H9 (cell line): Measurements from ENCODE around the gene MFSD12. TPM values are rescaled to one million over a fixed set of nuclear protein-coding genes. Genes with fewer than 3 reads are reported as not detected.

ENCODE experiments used
- DNase-seq: peaks from one replicate; pipeline ENCODE4 v3.0.0-alpha.2; 2017
- H2AFZ ChIP-seq: one replicate; pipeline ENCODE4 v1.6.1; 2013; ENCODE audit warnings: mild to moderate bottlenecking, low read length, control low read depth, moderate library complexity
- H2AK5ac ChIP-seq: 2 replicates; pipeline ENCODE4 v1.6.1; 2013; ENCODE audit warnings: low read length, control low read depth, mixed read lengths; ENCODE audit not compliant: insufficient read length
- H2BK120ac ChIP-seq: one replicate; pipeline ENCODE4 v1.6.1; 2013; ENCODE audit warnings: low read depth, mild to moderate bottlenecking, low read length, control low read depth, inconsistent platforms; ENCODE audit not compliant: poor library complexity, severe bottlenecking
- H2BK12ac ChIP-seq: 2 replicates; pipeline ENCODE4 v1.6.1; 2013; ENCODE audit warnings: low read length, control low read depth, mixed read lengths, low read depth; ENCODE audit not compliant: insufficient read length
- H2BK15ac ChIP-seq: 2 replicates; pipeline ENCODE4 v1.6.1; 2013; ENCODE audit warnings: low read depth, low read length, control low read depth
- H2BK20ac ChIP-seq: one replicate; pipeline ENCODE4 v1.6.1; 2013; ENCODE audit warnings: low read depth, mild to moderate bottlenecking, low read length, control low read depth, inconsistent platforms; ENCODE audit not compliant: poor library complexity, severe bottlenecking
- H2BK5ac ChIP-seq: 2 replicates; pipeline ENCODE4 v1.6.1; 2013; ENCODE audit warnings: low read length, control low read depth, mixed read lengths; ENCODE audit not compliant: insufficient read length
- H3K14ac ChIP-seq: 2 replicates; pipeline ENCODE4 v1.6.1; 2013; ENCODE audit warnings: low read length, control low read depth; ENCODE audit not compliant: insufficient read depth
- H3K18ac ChIP-seq: 2 replicates; pipeline ENCODE4 v1.6.1; 2013; ENCODE audit warnings: low read depth, mild to moderate bottlenecking, mixed read lengths, low read length, control low read depth; ENCODE audit not compliant: insufficient read length
- H3K23ac ChIP-seq: 2 replicates; pipeline ENCODE4 v1.6.1; 2013; ENCODE audit warnings: low read length, control low read depth, mixed read lengths, low read depth; ENCODE audit not compliant: insufficient read length
- H3K23me2 ChIP-seq: 2 replicates; pipeline ENCODE4 v1.6.1; 2013; ENCODE audit warnings: low read depth, mild to moderate bottlenecking, mixed read lengths, low read length, control low read depth; ENCODE audit not compliant: insufficient read length, poor library complexity, severe bottlenecking
- H3K27ac ChIP-seq: 2 replicates; pipeline ENCODE4 v1.5.1; 2013; ENCODE audit warnings: low read length, control low read depth, mixed read lengths, low read depth; ENCODE audit not compliant: insufficient read length
- H3K27me3 ChIP-seq: 2 replicates; pipeline ENCODE4 v1.6.1; 2013; ENCODE audit warnings: low read length, control low read depth, inconsistent platforms; ENCODE audit not compliant: insufficient read depth
- H3K4ac ChIP-seq: 2 replicates; pipeline ENCODE4 v1.6.1; 2013; ENCODE audit warnings: low read depth, mild to moderate bottlenecking, control low read depth, inconsistent platforms, low read length, moderate library complexity
- H3K4me1 ChIP-seq: 2 replicates; pipeline ENCODE4 v1.6.1; 2013; ENCODE audit warnings: low read length, control low read depth, inconsistent platforms; ENCODE audit not compliant: insufficient read depth
- H3K4me2 ChIP-seq: 2 replicates; pipeline ENCODE4 v1.6.1; 2013; ENCODE audit warnings: low read length, control low read depth, mixed read lengths; ENCODE audit not compliant: insufficient read length, insufficient read depth
- H3K56ac ChIP-seq: 2 replicates; pipeline ENCODE4 v1.6.1; 2013; ENCODE audit warnings: low read depth, mild to moderate bottlenecking, mixed read lengths, low read length, control low read depth; ENCODE audit not compliant: insufficient read length
- H3K79me1 ChIP-seq: 2 replicates; pipeline ENCODE4 v1.6.1; 2013; ENCODE audit warnings: low read depth, mild to moderate bottlenecking, moderate library complexity, low read length, control low read depth, inconsistent platforms; ENCODE audit not compliant: insufficient read depth, poor library complexity, severe bottlenecking
- H3K79me2 ChIP-seq: 2 replicates; pipeline ENCODE4 v1.6.1; 2013; ENCODE audit warnings: low read length, control low read depth, inconsistent platforms; ENCODE audit not compliant: insufficient read depth
- H3K9ac ChIP-seq: 2 replicates; pipeline ENCODE4 v1.6.1; 2013; ENCODE audit warnings: low read length, control low read depth, mixed read lengths; ENCODE audit not compliant: insufficient read length; ENCODE audit errors: extremely low read depth
- H3K9me3 ChIP-seq: one replicate; pipeline ENCODE4 v1.6.1; 2013; ENCODE audit warnings: low read depth, low read length, inconsistent platforms; ENCODE audit not compliant: control insufficient read depth
- H3T11ph ChIP-seq: one replicate; pipeline ENCODE4 v1.6.1; 2013; ENCODE audit warnings: mild to moderate bottlenecking, low read length, control low read depth, inconsistent platforms
- H4K20me1 ChIP-seq: one replicate; pipeline ENCODE4 v1.6.1; 2013; ENCODE audit not compliant: control insufficient read depth, insufficient read length, insufficient read depth
- H4K5ac ChIP-seq: 2 replicates; pipeline ENCODE4 v1.6.1; 2013; ENCODE audit warnings: low read depth, mild to moderate bottlenecking, mixed read lengths, low read length, control low read depth; ENCODE audit not compliant: insufficient read length
- H4K8ac ChIP-seq: replicated peaks from 2 replicates; pipeline ENCODE4 v1.6.1; 2013; ENCODE audit warnings: low read length, control low read depth, mixed read lengths, low read depth; ENCODE audit not compliant: insufficient read length
- H4K91ac ChIP-seq: 2 replicates; pipeline ENCODE4 v1.6.1; 2013; ENCODE audit warnings: low read depth, mild to moderate bottlenecking, moderate library complexity, mixed read lengths, low read length, control low read depth; ENCODE audit not compliant: insufficient read length
- H3K27ac Mint-ChIP-seq, 3 experiments: 2 replicates in 2 of 3; 3 replicates in 1 of 3; pipeline ENCODE4 v1.8.0; 2020 to 2021; ENCODE audit warnings: mixed read lengths in 3 of 3, mild to moderate bottlenecking in 1 of 3, moderate library complexity in 1 of 3
- H3K27me3 Mint-ChIP-seq: 2 replicates; pipeline ENCODE4 v1.8.0; 2021; ENCODE audit warnings: low read depth, mild to moderate bottlenecking, moderate library complexity, mixed read lengths
- H3K36me3 Mint-ChIP-seq, 3 experiments: 2 replicates in 2 of 3; 3 replicates in 1 of 3; pipeline ENCODE4 v1.8.0; 2020 to 2021; ENCODE audit warnings: low read depth in 3 of 3, mixed read lengths in 3 of 3; ENCODE audit not compliant: insufficient read depth in 1 of 3
- H3K4me1 Mint-ChIP-seq, 2 experiments: 2 replicates each; pipeline ENCODE4 v1.8.0; 2020; ENCODE audit warnings: mixed read lengths in 2 of 2
- H3K4me3 Mint-ChIP-seq, 2 experiments: 2 replicates in 1 of 2; 3 replicates in 1 of 2; pipeline ENCODE4 v1.8.0; 2020 to 2021; ENCODE audit warnings: mild to moderate bottlenecking in 2 of 2, mixed read lengths in 2 of 2, moderate library complexity in 1 of 2
- H3K9me3 Mint-ChIP-seq, 2 experiments: 2 replicates in 1 of 2; 3 replicates in 1 of 2; pipeline ENCODE4 v1.8.0; 2020; ENCODE audit warnings: mild to moderate bottlenecking in 2 of 2, mixed read lengths in 2 of 2, moderate library complexity in 1 of 2
- WGBS: extraction: QIAGEN DNeasy Blood & Tissue Kit; methylation state at CpG from one replicate; pipeline ENCODE4 v1.1.7; 2013; ENCODE audit warnings: missing lambda C conversion rate, low lambda C conversion rate, mixed read lengths; ENCODE audit not compliant: insufficient read length; ENCODE audit errors: extremely low coverage; 5-methylcytosine and 5-hydroxymethylcytosine counted together
- total RNA-seq: library from RNA; stranded (reverse); gene quantifications from 2 replicates; pipeline ENCODE4 v1.2.1, GENCODE V29; 2021
- TF ChIP-seq, protein P1 (sequence below): fragments of 200-600 bp; sonication (generic); conservative IDR thresholded peaks from 3 replicates; pipeline ENCODE4 v1.8.0; 2021; ENCODE audit warnings: antibody characterized with exemption, mild to moderate bottlenecking

The MFSD12 gene
- total RNA-seq, 1 experiment from 2014 or later, result 58.8 TPM

DNA sequence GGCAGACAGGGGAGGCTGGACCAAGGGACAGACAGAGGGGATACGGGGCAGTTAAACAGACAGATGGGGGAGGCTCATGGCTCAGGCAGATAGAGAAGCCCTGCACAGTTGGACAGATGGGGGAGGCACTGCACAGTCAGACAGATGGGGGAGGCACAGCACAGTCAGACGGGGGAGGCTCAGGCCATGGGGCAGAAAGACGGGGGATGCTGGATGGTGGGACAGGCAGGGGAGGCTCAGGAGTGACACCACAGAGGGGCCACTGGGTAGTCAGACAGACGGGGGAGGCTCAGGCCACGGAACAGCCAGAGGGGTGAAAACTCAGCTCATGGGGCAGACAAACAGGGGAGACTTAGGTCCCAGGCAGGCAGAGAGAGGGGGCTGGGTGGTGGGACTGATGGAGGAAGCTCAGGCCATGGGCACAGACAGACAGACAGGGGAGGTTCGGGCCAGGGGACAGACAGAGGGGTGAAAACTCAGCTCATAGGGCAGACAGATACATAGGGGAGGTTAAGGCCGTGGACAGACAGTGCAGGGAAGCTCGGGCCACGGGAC is 886 bp downstream of the MFSD12 start:
- peaks cover 3% of the 10 kb centered on the region for H4K20me1 ChIP-seq
- H3K27ac ChIP-seq, result no peak overlapping the region
- H2BK12ac ChIP-seq, result no peak overlapping the region
- H3K79me1 ChIP-seq, result no peaks in the 10 kb centered on the region
- no peak for DNase-seq
- no peaks in the 10 kb centered on the region; the same call in 1 of the 2 replicates for H3K27me3 ChIP-seq
- no peak overlapping the region for H4K5ac ChIP-seq
- no CpG with 5 or more reads among the region's 9 CpGs for WGBS
- TF ChIP-seq, protein P1, sequence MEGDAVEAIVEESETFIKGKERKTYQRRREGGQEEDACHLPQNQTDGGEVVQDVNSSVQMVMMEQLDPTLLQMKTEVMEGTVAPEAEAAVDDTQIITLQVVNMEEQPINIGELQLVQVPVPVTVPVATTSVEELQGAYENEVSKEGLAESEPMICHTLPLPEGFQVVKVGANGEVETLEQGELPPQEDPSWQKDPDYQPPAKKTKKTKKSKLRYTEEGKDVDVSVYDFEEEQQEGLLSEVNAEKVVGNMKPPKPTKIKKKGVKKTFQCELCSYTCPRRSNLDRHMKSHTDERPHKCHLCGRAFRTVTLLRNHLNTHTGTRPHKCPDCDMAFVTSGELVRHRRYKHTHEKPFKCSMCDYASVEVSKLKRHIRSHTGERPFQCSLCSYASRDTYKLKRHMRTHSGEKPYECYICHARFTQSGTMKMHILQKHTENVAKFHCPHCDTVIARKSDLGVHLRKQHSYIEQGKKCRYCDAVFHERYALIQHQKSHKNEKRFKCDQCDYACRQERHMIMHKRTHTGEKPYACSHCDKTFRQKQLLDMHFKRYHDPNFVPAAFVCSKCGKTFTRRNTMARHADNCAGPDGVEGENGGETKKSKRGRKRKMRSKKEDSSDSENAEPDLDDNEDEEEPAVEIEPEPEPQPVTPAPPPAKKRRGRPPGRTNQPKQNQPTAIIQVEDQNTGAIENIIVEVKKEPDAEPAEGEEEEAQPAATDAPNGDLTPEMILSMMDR, result no peak
- H2BK120ac ChIP-seq, result no peak overlapping the region
- H3K27me3 Mint-ChIP-seq, result peaks cover 34% of the 10 kb centered on the region
- H2AFZ ChIP-seq, result no peak overlapping the region
- no peak overlapping the region for H3K18ac ChIP-seq
- H4K91ac ChIP-seq, result no peak overlapping the region
- H3K4me2 ChIP-seq, result peak overlapping the region; percentile 43
- no peak overlapping the region for H3K9ac ChIP-seq
- H3K36me3 Mint-ChIP-seq, result 0 out of 7 replicates have a peak, but pooled peaks cover 0 to 5% (median 0%) of the 10 kb centered on the region in 3 experiments
- no peaks in the 10 kb centered on the region for H3K9me3 Mint-ChIP-seq
- H3K27ac Mint-ChIP-seq, result no peak overlapping the region
- H3K23ac ChIP-seq, result no peak overlapping the region
- H3K4me1 ChIP-seq, result no peaks in the 10 kb centered on the region
- no peak overlapping the region for H2BK20ac ChIP-seq
- no peak overlapping the region for H4K8ac ChIP-seq
- H3K79me2 ChIP-seq, result no peaks in the 10 kb centered on the region
- no peak overlapping the region for H2AK5ac ChIP-seq
- no peak overlapping the region for H3T11ph ChIP-seq
- peaks cover 8% of the 10 kb centered on the region for H3K23me2 ChIP-seq
- H2BK5ac ChIP-seq, result no peak overlapping the region
- peak overlapping the region; percentile 86 to 97 for H3K4me3 Mint-ChIP-seq
- H3K14ac ChIP-seq, result no peak overlapping the region
- no peak overlapping the region for H3K56ac ChIP-seq
- H3K4ac ChIP-seq, result no peak overlapping the region
- no peaks in the 10 kb centered on the region for H3K9me3 ChIP-seq
- peaks cover 12 to 15% of the 10 kb centered on the region in 2 experiments for H3K4me1 Mint-ChIP-seq
- no peak overlapping the region for H2BK15ac ChIP-seq
